Retinal pigment epithelial cell (primary cell): ENCODE data around the gene IQGAP2.

ENCODE experiments used
- DNase-seq: peaks from one replicate; pipeline ENCODE4 v3.0.0-alpha.2; 2010; ENCODE audit warnings: low read depth
- H3K4me3 ChIP-seq: 2 replicates; pipeline ENCODE4 v1.5.1; 2011; ENCODE audit warnings: mild to moderate bottlenecking, low read length, control low read depth, moderate library complexity
- TF ChIP-seq, protein P1 (sequence below): conservative IDR thresholded peaks from 2 replicates; pipeline ENCODE4 v1.5.1; 2011; ENCODE audit warnings: low read depth, low read length, control low read depth, inconsistent platforms

IQGAP2 gene

DNA sequence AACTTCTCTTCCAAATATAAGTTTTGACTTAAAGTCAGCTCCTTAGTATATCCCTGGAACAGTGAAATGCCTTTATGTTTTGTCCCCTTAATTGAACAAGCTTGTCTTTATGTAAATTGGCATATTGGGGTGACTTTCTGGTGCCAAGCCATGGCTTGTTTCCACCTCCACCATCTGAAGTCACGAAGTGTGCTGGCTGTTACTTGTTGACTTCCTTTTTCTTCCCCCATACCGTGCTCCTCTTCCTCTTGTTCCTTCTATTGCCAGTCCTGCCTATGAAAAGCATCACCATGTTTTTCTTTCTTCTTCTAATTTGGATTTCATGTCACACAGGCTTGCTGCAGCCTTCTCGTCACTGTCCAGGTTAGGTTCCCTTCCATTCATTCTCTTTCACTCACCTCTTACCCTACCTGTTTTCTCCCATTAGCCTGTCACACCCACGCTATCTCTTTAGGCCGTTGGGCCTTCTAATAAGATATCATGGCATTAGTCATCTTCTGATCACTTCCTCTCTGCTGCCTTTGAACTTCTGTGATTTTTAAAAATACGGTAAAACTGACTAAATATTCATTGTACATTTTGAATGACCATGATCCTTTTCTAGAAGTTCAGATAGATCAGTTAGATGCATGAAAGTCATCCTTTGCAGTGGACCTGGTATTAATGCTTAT is 48.1 kb downstream of the IQGAP2 start:
- no peak overlapping the region for H3K4me3 ChIP-seq
- TF ChIP-seq, protein P1, sequence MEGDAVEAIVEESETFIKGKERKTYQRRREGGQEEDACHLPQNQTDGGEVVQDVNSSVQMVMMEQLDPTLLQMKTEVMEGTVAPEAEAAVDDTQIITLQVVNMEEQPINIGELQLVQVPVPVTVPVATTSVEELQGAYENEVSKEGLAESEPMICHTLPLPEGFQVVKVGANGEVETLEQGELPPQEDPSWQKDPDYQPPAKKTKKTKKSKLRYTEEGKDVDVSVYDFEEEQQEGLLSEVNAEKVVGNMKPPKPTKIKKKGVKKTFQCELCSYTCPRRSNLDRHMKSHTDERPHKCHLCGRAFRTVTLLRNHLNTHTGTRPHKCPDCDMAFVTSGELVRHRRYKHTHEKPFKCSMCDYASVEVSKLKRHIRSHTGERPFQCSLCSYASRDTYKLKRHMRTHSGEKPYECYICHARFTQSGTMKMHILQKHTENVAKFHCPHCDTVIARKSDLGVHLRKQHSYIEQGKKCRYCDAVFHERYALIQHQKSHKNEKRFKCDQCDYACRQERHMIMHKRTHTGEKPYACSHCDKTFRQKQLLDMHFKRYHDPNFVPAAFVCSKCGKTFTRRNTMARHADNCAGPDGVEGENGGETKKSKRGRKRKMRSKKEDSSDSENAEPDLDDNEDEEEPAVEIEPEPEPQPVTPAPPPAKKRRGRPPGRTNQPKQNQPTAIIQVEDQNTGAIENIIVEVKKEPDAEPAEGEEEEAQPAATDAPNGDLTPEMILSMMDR = no peak
- DNase-seq = no peak

DNA sequence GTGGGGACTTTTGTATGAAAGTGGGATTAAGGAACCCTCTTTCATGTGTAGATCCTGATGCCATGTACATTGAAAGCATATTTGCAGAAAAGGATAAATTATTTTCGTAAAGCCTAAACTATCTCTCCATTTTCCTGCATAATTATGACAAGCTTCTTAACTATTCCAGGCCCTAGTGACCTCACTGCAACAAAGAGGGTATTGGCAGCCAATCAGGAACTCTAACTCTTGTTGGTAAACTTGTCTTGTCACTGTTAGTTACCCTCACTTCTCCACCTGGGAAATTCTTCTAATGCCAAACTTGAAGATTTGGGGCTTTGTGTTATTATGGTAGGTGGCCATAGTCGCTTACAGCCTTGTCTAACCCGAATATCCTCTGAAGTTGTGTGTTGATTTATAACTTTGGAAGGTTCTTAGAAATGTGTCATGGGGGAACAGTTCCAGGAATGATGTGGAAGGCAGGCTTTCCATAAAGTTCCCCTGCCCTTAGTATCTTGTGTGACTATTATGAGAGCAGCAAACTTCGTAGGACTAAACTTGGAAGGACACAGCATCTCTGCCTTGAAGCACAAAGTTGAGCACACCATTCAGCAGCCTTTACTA is 52.5 kb downstream of the IQGAP2 start:
- TF ChIP-seq, protein P1 = no peak
- no peak for DNase-seq
- no peak overlapping the region for H3K4me3 ChIP-seq

- DNase-seq = no peak
- H3K4me3 ChIP-seq = no peak overlapping the region
- TF ChIP-seq, protein P1 = no peak
Observed at GRCh38 chr5:76456258-76456657, 53.2 kb downstream of the IQGAP2 start.

GRCh38 chr5:76457674-76458485 is 54.8 kb downstream of the IQGAP2 start:
- no peak overlapping the region for H3K4me3 ChIP-seq
- TF ChIP-seq, protein P1 = no peak
- no peak for DNase-seq

DNA sequence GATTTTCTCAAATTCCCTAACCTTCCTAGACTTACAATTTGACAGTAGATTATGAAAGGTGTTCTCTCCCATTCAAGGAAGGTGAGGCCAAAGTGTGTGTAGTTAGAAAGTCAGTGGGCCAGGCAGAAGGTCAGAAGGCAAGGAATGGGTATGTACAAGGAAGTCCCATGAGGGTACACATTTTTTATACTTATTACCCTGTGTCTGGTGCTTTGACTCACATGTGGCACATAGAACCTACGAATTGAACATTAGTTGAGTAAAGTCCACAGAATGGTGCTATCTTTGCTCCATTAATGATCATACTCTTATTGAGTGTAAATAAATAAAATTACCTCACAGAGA is 55.4 kb downstream of the IQGAP2 start:
- no peak for DNase-seq
- H3K4me3 ChIP-seq = no peak overlapping the region
- TF ChIP-seq, protein P1 = no peak

GRCh38 chr5:76460104-76460503 is 57.0 kb downstream of the IQGAP2 start:
- DNase-seq = no peak
- H3K4me3 ChIP-seq = no peak overlapping the region
- TF ChIP-seq, protein P1 = no peak
